ENCODE results near the gene NLK. TPM values are rescaled to one million over a fixed set of nuclear protein-coding genes. Genes with fewer than 3 reads are reported as not detected.

NLK gene
- total and polyA plus RNA-seq, 2 of the 4 experiments (the other 2 are of a cell fraction) = 15.3 to 23.3 TPM

DNA sequence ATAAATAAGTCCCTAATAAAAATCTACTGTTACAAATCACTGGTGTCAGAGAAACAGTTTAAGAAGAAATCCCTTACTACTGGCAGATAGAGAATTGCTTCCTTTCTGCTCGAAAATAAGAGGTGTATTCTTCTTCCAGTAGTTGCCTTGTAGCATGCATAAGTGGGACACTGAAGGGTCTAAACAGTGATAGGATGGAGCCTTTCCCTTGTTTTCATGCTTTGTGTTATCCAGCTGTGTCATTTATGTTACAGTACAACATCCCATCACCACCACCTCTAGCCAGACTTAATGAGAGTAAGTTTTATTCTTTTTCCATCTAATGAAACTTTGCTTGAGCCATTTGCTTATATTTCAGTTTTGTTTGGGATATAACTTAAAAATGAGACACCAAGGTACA is 54.3 kb downstream of the NLK start:
- H2BK5ac ChIP-seq (ENCODE audit: low read depth, low read length, poor library complexity, severe bottlenecking) = no peak overlapping the region
- H4K8ac ChIP-seq (ENCODE audit: low read depth in 2 of 2, low read length in 2 of 2) = no peak overlapping the region
- CTCF ChIA-PET = no interaction called here
- no peak for DNase-seq
- H3K23ac ChIP-seq (ENCODE audit: low read depth, low read length) = no peak overlapping the region
- no peak overlapping the region for H4K5ac ChIP-seq (ENCODE audit: low read depth, low read length)
- no peak overlapping the region for H3K4me3 ChIP-seq (ENCODE audit: insufficient read depth, low read depth, low read length)
- in situ Hi-C loops (cut with MboI; ENCODE audit: low sequenced_read_pairs) (no loop called here), intact Hi-C loops (cut with micrococcal nuclease) (no loop called here), dilution Hi-C loops (cut with HindIII; ENCODE audit: low sequenced_read_pairs, unreplicated experiment) (no loop called here)
- H3K4ac ChIP-seq (ENCODE audit: low read depth, low read length) = no peak overlapping the region
- no peaks in the 10 kb centered on the region for H3K9me3 ChIP-seq (ENCODE audit: control insufficient read depth, insufficient read depth, low read length)
- no peak overlapping the region for H3K56ac ChIP-seq (ENCODE audit: extremely low read depth, insufficient read depth, low read length)
- H3K18ac ChIP-seq (ENCODE audit: low read depth, low read length) = no peak overlapping the region
- no peak overlapping the region for H4K91ac ChIP-seq (ENCODE audit: insufficient read depth, low read depth, low read length)
- POLR2A ChIA-PET (ENCODE audit: unreplicated experiment) = no interaction called here
- H2BK120ac ChIP-seq (ENCODE audit: low read depth, low read length) = no peak overlapping the region
- WGBS, 2 experiments (ENCODE audit: extremely low coverage in 2 of 2, insufficient read length in 1 of 2) = no CpG with 5 or more reads among the region's 1 CpG
- no peak overlapping the region for H2AK5ac ChIP-seq (ENCODE audit: low read depth, low read length)
- H3K9me1 ChIP-seq (ENCODE audit: insufficient read depth, low read length) = no peaks in the 10 kb centered on the region
- H3K4me2 ChIP-seq (ENCODE audit: low read depth, low read length) = peak overlapping the region; percentile 27; the same call in 1 of the 2 replicates
- no peak overlapping the region for H2AK9ac ChIP-seq (replicated peaks; ENCODE audit: low read depth, low read length, poor library complexity)
- no peak overlapping the region for H3K14ac ChIP-seq (replicated peaks; ENCODE audit: low read depth, low read length)
- ATAC-seq (ENCODE audit: low read depth) = no peak
- 0 out of 2 replicates have a peak, but pooled peaks cover 1% of the 10 kb centered on the region for H3K4me1 ChIP-seq (ENCODE audit: control insufficient read depth, insufficient read depth, low read length)
- TF ChIP-seq, protein P1, sequence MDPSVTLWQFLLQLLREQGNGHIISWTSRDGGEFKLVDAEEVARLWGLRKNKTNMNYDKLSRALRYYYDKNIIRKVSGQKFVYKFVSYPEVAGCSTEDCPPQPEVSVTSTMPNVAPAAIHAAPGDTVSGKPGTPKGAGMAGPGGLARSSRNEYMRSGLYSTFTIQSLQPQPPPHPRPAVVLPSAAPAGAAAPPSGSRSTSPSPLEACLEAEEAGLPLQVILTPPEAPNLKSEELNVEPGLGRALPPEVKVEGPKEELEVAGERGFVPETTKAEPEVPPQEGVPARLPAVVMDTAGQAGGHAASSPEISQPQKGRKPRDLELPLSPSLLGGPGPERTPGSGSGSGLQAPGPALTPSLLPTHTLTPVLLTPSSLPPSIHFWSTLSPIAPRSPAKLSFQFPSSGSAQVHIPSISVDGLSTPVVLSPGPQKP (IDR thresholded peaks at IDR 0.05; ENCODE audit: borderline replicate concordance, low read depth, low read length) = no peak
- no peak for TF ChIP-seq FOS (IDR thresholded peaks at IDR 0.05; ENCODE audit: low read depth, low read length)
- TF ChIP-seq RCOR1 (IDR thresholded peaks at IDR 0.05; ENCODE audit: insufficient replicate concordance, low read length) = no peak
- TF ChIP-seq MAFK (IDR thresholded peaks at IDR 0.05; ENCODE audit: low read depth, low read length) = no peak
- TF ChIP-seq RFX5 (IDR thresholded peaks at IDR 0.05; ENCODE audit: low read depth, low read length) = no peak
- H2BK15ac ChIP-seq (ENCODE audit: low read depth, low read length) = no peak overlapping the region
- no peaks in the 10 kb centered on the region for H3K36me3 ChIP-seq (ENCODE audit: control insufficient read depth, insufficient read depth, low read length)
- H2BK20ac ChIP-seq (ENCODE audit: low read depth, low read length) = no peak overlapping the region
- H3K9ac ChIP-seq (ENCODE audit: low read depth, low read length) = no peak overlapping the region
- no peak overlapping the region for H3K27ac ChIP-seq (ENCODE audit: insufficient read depth, low read length)
- no peaks in the 10 kb centered on the region for H3K27me3 ChIP-seq (ENCODE audit: control insufficient read depth, insufficient read depth, low read length)
- peaks cover 13 to 54% of the 10 kb centered on the region in 2 experiments for H3K79me1 ChIP-seq (ENCODE audit: low read depth in 1 of 2, low read length in 2 of 2)
- H4K20me1 ChIP-seq (ENCODE audit: insufficient read depth, low read length) = peaks cover 36% of the 10 kb centered on the region
- no TSS peak for BruUV-seq (replicated peaks)
- H2AFZ ChIP-seq (replicated peaks; ENCODE audit: low read length, poor library complexity) = no peak overlapping the region

Measured in IMR-90 (cell line).